Measurements from ENCODE around the gene MGST1.
"Not testable (repeated sequence)": the region's sequence is repeated elsewhere in the genome, so short reads cannot be mapped to it uniquely, and the experiment has no call there.

MGST1 gene

DNA sequence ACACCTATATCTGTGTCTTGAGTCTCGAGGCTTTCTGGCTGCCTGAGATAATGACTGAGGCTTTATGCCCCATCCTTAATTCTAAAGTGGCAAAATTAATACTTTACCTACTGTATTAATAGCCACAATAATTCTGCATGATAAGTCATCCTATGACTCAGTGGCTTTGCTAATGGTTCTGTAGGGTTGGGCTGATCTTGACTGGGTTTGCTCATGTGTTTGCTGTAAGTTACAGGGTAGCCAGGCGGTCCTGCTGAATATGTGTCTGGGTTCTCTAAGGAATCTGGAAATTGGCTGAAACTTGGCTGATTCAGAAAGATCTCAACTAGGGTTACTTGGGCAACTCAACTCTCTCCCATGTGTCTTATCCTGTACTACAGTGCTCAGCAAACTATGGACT lies 21.7 kb downstream of the MGST1 start:
- Histone ChIP-seq H3K27me3 (ENCODE audit: low read depth) (no peaks in the 10 kb centered on the region), H3K4me3 (no peak overlapping the region), H3K36me3 (replicated peaks) (peaks cover 3% of the 10 kb centered on the region), H3K9me3 (no peaks in the 10 kb centered on the region), H3K4me1 (no peaks in the 10 kb centered on the region)
- in situ Hi-C loops (cut with MboI; ENCODE audit: low sequenced_read_pairs), result no loop called here
- DNase-seq (ENCODE audit: low spot score in 2 of 2), result no peak

DNA sequence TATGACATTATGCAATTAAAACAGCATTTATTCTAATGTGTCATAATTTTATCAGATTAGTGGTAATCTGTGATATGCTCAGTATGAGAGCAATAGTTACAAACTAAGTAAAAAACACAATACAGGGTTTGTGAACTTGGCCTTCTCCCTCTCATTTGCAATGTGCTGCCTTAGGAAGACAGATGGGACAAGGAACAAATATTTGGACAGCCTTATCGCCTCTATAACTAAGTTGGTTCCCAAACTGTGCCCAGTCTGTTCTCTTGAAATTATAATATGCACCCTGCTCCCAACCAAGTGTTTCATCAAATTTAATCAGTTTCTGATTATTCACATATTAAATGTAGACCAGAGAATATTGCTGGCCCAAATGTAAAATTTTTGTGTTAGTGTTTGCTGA lies 22.7 kb downstream of the MGST1 start:
- H3K4me1 ChIP-seq, result no peaks in the 10 kb centered on the region
- no peak for DNase-seq (ENCODE audit: low spot score in 2 of 2)
- no peak overlapping the region for H3K4me3 ChIP-seq
- no peaks in the 10 kb centered on the region for H3K27me3 ChIP-seq (ENCODE audit: low read depth)
- H3K9me3 ChIP-seq, result no peaks in the 10 kb centered on the region
- in situ Hi-C loops (cut with MboI; ENCODE audit: low sequenced_read_pairs), result no loop called here
- H3K36me3 ChIP-seq (replicated peaks), result no peaks in the 10 kb centered on the region; the same call in 1 of the 2 replicates

DNA sequence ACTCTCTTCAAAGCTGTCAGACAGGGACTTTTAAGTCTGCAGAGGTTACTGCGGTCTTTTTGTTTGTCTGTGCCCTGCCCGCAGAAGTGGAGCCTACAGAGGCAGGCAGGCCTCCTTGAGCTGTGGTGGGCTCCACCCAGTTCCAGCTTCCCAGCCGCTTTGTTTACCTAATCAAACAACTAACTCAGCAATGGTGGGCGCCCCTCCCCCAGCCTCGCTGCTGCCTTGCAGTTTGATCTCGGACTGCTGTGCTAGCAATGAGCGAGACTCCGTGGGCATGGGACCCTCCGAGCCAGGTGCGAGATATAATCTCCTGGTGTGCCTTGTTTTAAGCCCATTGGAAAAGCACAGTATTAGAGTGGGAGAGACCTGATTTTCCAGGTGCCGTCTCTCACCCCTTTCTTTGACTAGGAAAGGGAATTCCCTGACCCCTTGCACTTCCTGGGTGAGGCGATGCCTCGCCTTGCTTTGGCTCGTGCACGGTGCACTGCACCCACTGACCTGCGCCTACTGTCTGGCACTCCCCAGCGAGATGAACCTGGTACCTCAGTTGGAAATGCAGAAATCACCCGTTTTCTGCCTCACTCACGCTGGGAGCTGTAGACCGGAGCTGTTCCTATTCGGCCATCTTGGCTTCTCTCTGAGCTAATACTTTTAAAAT lies 35.3 kb downstream of the MGST1 start:
- in situ Hi-C loops (cut with MboI; ENCODE audit: low sequenced_read_pairs); DNase-seq (ENCODE audit: low spot score in 2 of 2); H3K4me1 ChIP-seq; H3K9me3 ChIP-seq; H3K4me3 ChIP-seq; H3K36me3 ChIP-seq (replicated peaks); H3K27me3 ChIP-seq (ENCODE audit: low read depth): not testable (repeated sequence)

DNA sequence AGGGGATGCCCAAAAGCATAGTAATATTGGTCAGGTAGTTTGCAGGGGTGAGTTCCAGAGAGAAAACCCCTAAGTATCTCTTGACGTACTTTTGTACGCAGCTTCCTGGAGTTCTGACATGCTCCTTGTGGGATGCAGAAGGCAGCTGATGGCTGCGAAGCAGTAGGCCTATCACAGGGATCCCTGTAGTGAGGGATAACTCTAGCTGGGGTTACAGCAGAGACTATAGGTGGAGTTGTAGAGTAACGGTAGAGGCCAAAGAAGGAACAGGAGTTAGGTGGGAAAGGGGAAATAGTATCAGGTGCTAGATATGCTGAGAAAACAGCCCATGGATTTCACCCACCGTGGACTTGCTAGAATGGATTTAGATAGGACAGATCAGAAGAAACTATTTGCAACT lies 37.3 kb downstream of the MGST1 start:
- Histone ChIP-seq H3K27me3 (ENCODE audit: low read depth) (no peaks in the 10 kb centered on the region), H3K4me1 (no peaks in the 10 kb centered on the region), H3K36me3 (replicated peaks) (no peaks in the 10 kb centered on the region), H3K4me3 (no peak overlapping the region), H3K9me3 (no peaks in the 10 kb centered on the region)
- in situ Hi-C loops (cut with MboI; ENCODE audit: low sequenced_read_pairs), result no loop called here
- no peak for DNase-seq (ENCODE audit: low spot score in 2 of 2)

DNA sequence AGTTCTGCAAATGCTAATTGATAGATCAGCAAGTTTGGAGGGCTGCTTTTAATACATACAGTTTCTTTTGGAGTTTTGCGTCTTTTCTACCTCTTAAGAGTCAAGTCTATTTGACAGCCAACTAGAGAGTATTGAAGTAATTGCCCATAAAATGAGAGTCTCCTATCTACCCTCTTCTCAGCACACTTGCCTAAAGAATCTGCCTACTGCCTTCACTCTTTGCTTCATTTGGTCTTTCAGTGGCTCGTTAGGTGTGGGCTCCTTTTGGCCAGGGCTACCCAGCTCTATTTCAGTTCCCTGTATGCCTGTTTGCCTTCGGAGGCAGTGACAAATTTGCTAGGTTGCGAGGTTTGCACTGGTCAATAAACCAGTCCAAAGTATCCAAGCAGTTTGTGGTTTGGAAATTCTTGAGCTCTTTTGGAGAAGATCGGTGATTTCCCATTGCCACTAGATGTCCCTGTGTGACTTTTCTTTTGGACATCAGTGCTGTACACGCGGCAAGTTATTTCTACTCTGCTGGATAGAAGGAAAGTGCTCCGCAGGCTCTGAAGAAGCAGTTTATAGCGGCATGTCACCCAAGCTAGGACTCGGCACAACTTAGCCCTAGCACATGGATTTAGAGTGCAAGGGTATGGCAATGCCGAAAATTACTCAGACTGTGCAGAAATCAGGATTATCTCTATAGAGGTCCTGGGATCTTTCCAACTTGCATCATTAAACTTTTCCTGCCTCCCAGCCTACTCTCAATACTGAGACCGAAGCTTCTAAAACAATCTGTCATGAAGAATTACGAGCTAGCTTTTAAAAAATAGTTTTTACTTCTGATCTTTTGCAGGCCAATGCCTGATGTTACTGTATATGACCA lies 38.6 kb downstream of the MGST1 start:
- in situ Hi-C loops (cut with MboI; ENCODE audit: low sequenced_read_pairs), result no loop called here

DNA sequence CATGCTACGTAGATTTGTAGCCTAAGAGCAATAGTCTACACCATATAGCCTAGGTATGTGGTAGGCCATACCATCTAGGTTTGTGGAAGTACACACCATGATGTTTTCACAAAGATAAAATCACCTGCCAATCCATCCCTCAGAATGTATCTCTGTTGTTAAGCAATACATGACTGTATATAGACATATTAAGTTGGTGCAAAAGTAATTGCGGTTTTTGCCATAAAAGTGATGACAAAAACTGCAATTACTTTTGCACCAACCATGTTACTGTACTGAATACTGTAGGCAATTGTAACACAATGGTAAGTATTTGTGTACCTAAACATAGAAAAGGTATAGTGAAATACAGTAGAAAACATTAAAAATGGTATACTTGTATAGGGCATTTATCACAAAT lies 40.5 kb downstream of the MGST1 start:
- H3K9me3 ChIP-seq, result no peaks in the 10 kb centered on the region
- H3K27me3 ChIP-seq (ENCODE audit: low read depth), result no peaks in the 10 kb centered on the region
- in situ Hi-C loops (cut with MboI; ENCODE audit: low sequenced_read_pairs), result no loop called here
- no peaks in the 10 kb centered on the region for H3K36me3 ChIP-seq (replicated peaks)
- no peak overlapping the region for H3K4me3 ChIP-seq
- no peaks in the 10 kb centered on the region for H3K4me1 ChIP-seq
- DNase-seq (ENCODE audit: low spot score in 2 of 2), result no peak

More for the DNA sequence above, 38.6 kb downstream of the MGST1 start:
- no peaks in the 10 kb centered on the region for H3K36me3 ChIP-seq (replicated peaks)
- no peaks in the 10 kb centered on the region for H3K27me3 ChIP-seq (ENCODE audit: low read depth)
- peak; percentile 53 to 69 for DNase-seq (ENCODE audit: low spot score in 2 of 2)
- no peaks in the 10 kb centered on the region for H3K9me3 ChIP-seq
- no peak overlapping the region for H3K4me3 ChIP-seq
- H3K4me1 ChIP-seq, result no peaks in the 10 kb centered on the region

DNA sequence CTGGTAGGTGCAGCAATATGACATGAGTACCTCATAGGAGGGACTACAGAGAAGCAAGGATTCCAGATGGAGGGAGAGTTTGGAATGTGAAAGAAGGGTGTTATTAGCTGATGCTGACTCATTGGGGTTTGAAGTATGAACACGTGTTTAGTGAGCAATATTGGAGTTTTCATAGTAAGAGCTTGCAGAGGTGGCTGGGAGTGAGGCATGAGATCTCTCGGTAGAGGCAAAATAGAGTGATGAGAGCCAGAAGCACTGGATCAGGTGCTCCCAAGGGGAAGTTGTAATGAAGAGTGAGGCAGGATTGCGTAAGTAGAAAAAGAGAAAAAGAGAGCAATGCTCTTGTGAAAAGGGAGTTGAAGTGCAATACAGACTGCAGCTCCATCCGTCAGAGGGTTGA lies 42.1 kb downstream of the MGST1 start:
- no peaks in the 10 kb centered on the region for H3K9me3 ChIP-seq
- H3K4me3 ChIP-seq, result no peak overlapping the region
- H3K36me3 ChIP-seq (replicated peaks), result no peaks in the 10 kb centered on the region
- H3K4me1 ChIP-seq, result no peaks in the 10 kb centered on the region
- in situ Hi-C loops (cut with MboI; ENCODE audit: low sequenced_read_pairs), result no loop called here
- no peak for DNase-seq (ENCODE audit: low spot score in 2 of 2)
- no peaks in the 10 kb centered on the region for H3K27me3 ChIP-seq (ENCODE audit: low read depth)

DNA sequence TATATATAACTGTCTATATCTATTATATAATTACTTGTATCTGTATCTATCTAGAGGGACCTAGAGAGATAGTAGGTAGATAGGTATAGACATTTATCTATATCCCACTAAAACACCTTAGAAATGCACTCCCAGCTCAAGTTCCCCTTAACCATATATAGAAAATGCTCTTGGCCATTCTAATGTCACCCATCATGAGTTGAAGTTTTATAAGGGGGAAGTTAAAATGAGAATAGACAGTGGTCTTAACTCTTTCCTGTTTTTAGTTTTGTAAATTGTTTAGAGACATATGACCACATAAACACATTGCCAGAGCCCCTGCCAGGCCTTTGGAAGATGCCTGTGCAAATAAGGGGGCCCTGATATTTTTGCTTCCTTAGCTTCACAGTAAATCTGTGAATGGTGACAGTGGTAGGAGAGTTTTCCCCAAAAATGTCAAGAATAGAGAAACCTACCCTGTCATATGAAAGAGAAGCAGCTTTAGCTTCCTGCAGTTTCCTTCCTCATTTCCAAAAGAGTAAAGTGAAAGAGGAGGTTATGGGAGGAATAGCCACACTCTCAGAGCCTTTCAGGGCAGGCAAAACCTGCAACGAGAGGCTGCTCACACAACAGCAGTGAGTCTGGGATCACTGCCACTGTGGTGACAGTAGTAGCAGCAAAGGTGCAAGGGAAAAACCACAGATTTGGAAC lies 45.5 kb downstream of the MGST1 start:
- H3K36me3 ChIP-seq (replicated peaks), result no peaks in the 10 kb centered on the region
- H3K4me1 ChIP-seq, result no peaks in the 10 kb centered on the region
- H3K9me3 ChIP-seq, result no peaks in the 10 kb centered on the region
- in situ Hi-C loops (cut with MboI; ENCODE audit: low sequenced_read_pairs), result no loop called here
- no peaks in the 10 kb centered on the region for H3K27me3 ChIP-seq (ENCODE audit: low read depth)
- no peak for DNase-seq (ENCODE audit: low spot score in 2 of 2)
- no peak overlapping the region for H3K4me3 ChIP-seq

DNA sequence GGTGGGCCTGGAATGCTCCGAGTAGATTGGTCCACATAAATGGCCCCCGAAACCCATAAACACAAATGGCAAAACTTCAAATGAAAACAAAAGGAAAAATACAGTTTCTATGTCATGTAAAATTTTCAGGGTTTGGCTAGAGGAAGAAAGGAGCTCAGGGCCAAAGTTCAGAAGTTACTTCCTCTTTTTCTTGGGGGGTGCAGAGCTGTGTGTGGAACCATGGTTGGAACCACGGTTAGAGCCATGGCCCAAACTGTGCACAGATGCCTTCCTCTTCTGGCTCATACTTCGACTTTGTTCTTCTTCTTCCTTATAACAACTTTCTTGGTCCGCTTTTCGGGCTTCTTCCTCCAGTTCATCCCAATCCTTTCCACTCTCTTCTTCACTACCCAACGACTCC lies 51.7 kb downstream of the MGST1 start:
- no peak for DNase-seq (ENCODE audit: low spot score in 2 of 2)
- H3K27me3 ChIP-seq (ENCODE audit: low read depth), result no peaks in the 10 kb centered on the region
- no peaks in the 10 kb centered on the region for H3K4me1 ChIP-seq
- in situ Hi-C loops (cut with MboI; ENCODE audit: low sequenced_read_pairs), result no loop called here
- H3K36me3 ChIP-seq (replicated peaks), result no peaks in the 10 kb centered on the region
- H3K9me3 ChIP-seq, result no peaks in the 10 kb centered on the region
- H3K4me3 ChIP-seq, result no peak overlapping the region

DNA sequence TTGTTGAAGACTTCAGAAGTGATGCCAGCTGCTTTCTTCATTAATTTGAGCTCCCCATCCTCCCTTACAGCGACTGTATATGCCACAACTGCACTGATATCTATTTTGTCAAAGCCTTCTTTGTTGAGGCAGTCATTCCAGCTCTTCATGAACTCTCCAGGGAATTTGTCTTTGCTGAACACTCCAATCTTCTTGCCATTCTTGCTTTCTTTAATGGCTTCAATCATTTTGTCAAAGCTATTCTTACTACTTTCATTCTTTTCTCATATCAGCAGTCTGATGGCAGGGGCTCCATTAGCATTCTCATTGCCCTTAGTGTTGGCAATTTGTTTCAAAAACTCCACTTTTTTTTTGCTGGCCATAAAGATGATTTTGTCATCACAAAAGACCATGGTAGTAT lies 54.4 kb downstream of the MGST1 start:
- DNase-seq (ENCODE audit: low spot score in 2 of 2); H3K27me3 ChIP-seq (ENCODE audit: low read depth); in situ Hi-C loops (cut with MboI; ENCODE audit: low sequenced_read_pairs); H3K4me3 ChIP-seq; H3K4me1 ChIP-seq; H3K36me3 ChIP-seq (replicated peaks); H3K9me3 ChIP-seq: not testable (repeated sequence)

DNA sequence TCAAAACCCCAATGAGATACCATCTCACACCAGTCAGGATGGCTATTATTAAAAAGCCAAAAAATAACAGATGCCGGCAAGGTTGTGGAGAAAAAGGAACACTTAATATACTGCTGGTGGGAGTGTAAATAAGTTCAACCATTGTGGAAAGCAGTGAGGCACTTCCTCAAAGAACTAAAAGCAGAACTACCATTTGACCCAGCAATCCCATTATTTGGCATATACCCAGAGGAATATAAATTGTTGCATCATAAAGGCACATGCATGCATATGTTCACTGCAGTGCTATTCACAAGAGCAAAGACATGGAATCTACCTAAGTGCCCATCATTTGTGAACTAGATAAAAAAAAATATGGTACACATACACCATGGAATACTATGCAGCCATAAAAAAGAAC lies 59.9 kb downstream of the MGST1 start:
- Histone ChIP-seq H3K4me1 (no peaks in the 10 kb centered on the region), H3K9me3 (no peaks in the 10 kb centered on the region), H3K4me3 (no peak overlapping the region), H3K27me3 (ENCODE audit: low read depth) (no peaks in the 10 kb centered on the region), H3K36me3 (replicated peaks) (no peaks in the 10 kb centered on the region)
- DNase-seq (ENCODE audit: low spot score in 2 of 2), result no peak
- in situ Hi-C loops (cut with MboI; ENCODE audit: low sequenced_read_pairs), result no loop called here

Data from HAP-1 (cell line).